Tibial nerve (tissue), 3 donors: ENCODE results near the gene LRRTM4.

ENCODE experiments used
- POLR2A ChIP-seq, 2 donors: fragments of 450-650 bp; IDR thresholded peaks; one replicate each; pipeline ENCODE4 v1.6.1; 2017; ENCODE audit warnings: antibody characterized with exemption in 2 of 2, mild to moderate bottlenecking in 2 of 2, moderate library complexity in 2 of 2
- TF ChIP-seq, protein P1 (sequence below), 5 experiments: fragments of 200-600 bp in 3 of 5; fragments of 450-650 bp in 2 of 5; sonication (generic) in 3 of 5; IDR thresholded peaks; one replicate each; pipeline ENCODE4 v1.5.1; 2016 to 2019; ENCODE audit warnings: antibody characterized with exemption in 5 of 5, mild to moderate bottlenecking in 3 of 5, moderate library complexity in 2 of 5

DNA sequence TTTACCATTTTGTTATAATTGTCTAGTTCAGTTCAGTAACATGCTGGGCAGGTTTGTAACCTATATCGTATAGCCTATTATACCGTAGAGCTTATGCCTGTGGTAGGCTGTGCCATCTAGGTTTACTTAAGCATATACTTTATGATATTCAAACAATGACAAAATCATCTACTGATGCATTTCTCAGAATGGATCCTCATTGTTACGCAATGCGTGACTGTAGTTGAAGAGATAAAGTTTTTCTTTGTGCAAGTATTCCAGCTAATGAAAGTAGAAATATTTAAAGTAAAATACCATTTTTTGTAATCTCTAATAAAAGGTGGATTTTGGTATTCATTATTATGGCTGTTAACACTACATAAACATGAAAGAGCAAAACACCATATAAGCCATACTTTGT lies 100.2 kb downstream of the LRRTM4 start:
- TF ChIP-seq, protein P1, sequence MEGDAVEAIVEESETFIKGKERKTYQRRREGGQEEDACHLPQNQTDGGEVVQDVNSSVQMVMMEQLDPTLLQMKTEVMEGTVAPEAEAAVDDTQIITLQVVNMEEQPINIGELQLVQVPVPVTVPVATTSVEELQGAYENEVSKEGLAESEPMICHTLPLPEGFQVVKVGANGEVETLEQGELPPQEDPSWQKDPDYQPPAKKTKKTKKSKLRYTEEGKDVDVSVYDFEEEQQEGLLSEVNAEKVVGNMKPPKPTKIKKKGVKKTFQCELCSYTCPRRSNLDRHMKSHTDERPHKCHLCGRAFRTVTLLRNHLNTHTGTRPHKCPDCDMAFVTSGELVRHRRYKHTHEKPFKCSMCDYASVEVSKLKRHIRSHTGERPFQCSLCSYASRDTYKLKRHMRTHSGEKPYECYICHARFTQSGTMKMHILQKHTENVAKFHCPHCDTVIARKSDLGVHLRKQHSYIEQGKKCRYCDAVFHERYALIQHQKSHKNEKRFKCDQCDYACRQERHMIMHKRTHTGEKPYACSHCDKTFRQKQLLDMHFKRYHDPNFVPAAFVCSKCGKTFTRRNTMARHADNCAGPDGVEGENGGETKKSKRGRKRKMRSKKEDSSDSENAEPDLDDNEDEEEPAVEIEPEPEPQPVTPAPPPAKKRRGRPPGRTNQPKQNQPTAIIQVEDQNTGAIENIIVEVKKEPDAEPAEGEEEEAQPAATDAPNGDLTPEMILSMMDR (IDR thresholded peaks at IDR 0.05): no peak
- TF ChIP-seq POLR2A (IDR thresholded peaks at IDR 0.05): no peak
